Umbilical cord (tissue), 2 donors: ENCODE measurements around the gene UPP2. TPM values are rescaled to one million over a fixed set of nuclear protein-coding genes. Genes with fewer than 3 reads are reported as not detected.

ENCODE experiments used
- DNase-seq: peaks from one replicate; pipeline ENCODE4 v3.0.0-alpha.2; 2015; ENCODE audit warnings: low spot score
- total RNA-seq: library from RNA; depleted of rRNA; stranded (reverse); fragments of >200 nt; gene quantifications from one replicate; pipeline ENCODE4 v1.2.3, GENCODE V29; 2014; ENCODE audit warnings: low replicate concordance; ENCODE audit not compliant: insufficient read depth

The UPP2 gene
- total RNA-seq: 0.24 TPM

- DNase-seq: no peak
These were observed at the start of gene UPP2 for GRCh38 chr2:158101384-158101926. Gene UPP2, plus strand, starts transcription at chr2:158101876. Its CDS starts 188 bp downstream, at chr2:158102064.

- DNase-seq: no peak
These were observed 48.9 kb upstream of the UPP2 start for GRCh38 chr2:158052761-158053160.

GRCh38 chr2:158056875-158057274 lies 44.8 kb upstream of the UPP2 start:
- DNase-seq: no peak

GRCh38 chr2:158060160-158060834 lies 41.4 kb upstream of the UPP2 start:
- no peak for DNase-seq

GRCh38 chr2:158060835-158061435 lies 40.7 kb upstream of the UPP2 start:
- peak; percentile 89 for DNase-seq

- DNase-seq: no peak
These were observed 39.9 kb upstream of the UPP2 start for GRCh38 chr2:158061763-158062162.

- DNase-seq: no peak
These were observed 35.5 kb upstream of the UPP2 start for GRCh38 chr2:158066046-158066713.

- DNase-seq: no peak
These were observed 30.7 kb upstream of the UPP2 start for GRCh38 chr2:158071018-158071417.

- DNase-seq: no peak
These were observed 29.3 kb upstream of the UPP2 start for GRCh38 chr2:158072361-158072760.

- peak; percentile 25 for DNase-seq
These were observed 22.0 kb upstream of the UPP2 start for GRCh38 chr2:158079672-158080071.

- DNase-seq: no peak
These were observed 13.6 kb upstream of the UPP2 start for GRCh38 chr2:158088093-158088492.

GRCh38 chr2:158089322-158089721 lies 12.4 kb upstream of the UPP2 start:
- DNase-seq: no peak

- no peak for DNase-seq
These were observed 10.0 kb upstream of the UPP2 start for GRCh38 chr2:158091647-158092046.

- no peak for DNase-seq
These were observed 7.1 kb upstream of the UPP2 start for GRCh38 chr2:158094487-158095092.

- no peak for DNase-seq
These were observed 6.4 kb upstream of the UPP2 start for GRCh38 chr2:158095269-158095668.

GRCh38 chr2:158095912-158096311 lies 5.8 kb upstream of the UPP2 start:
- no peak for DNase-seq

- DNase-seq: no peak
These were observed 4.2 kb upstream of the UPP2 start for GRCh38 chr2:158097481-158097880.

GRCh38 chr2:158098178-158098577 lies 3.5 kb upstream of the UPP2 start:
- DNase-seq: no peak

- DNase-seq: no peak
These were observed 2.0 kb upstream of the UPP2 start for GRCh38 chr2:158099716-158100115.

- no peak for DNase-seq
These were observed 1.3 kb upstream of the UPP2 start for GRCh38 chr2:158100411-158100810.

- no peak for DNase-seq
These were observed 770 bp downstream of the UPP2 start for GRCh38 chr2:158102446-158102845.

GRCh38 chr2:158103411-158104012 lies 1.8 kb downstream of the UPP2 start:
- no peak for DNase-seq
